K562 (cell line): Measurements from ENCODE around the gene ZFP36. TPM values are rescaled to one million over a fixed set of nuclear protein-coding genes. Genes with fewer than 3 reads are reported as not detected.

Experiments
- DNMT1 ChIP-seq: fragments of 450-650 bp; IDR thresholded peaks from 2 replicates; pipeline ENCODE4 v1.6.1; 2016; ENCODE audit warnings: antibody characterized with exemption, mild to moderate bottlenecking
- FOSL1 ChIP-seq: fragments of 200-800 bp; sonication (Bioruptor generic); conservative IDR thresholded peaks from 2 replicates; pipeline ENCODE4 v1.6.1; 2016; ENCODE audit warnings: missing genetic modification characterization, missing compliant biosample characterization
- HDAC1 ChIP-seq, 2 experiments: fragments of 450-650 bp; IDR thresholded peaks; 2 replicates each; pipeline ENCODE4 v1.6.1; 2016 to 2017; ENCODE audit warnings: inconsistent platforms in 1 of 2, mild to moderate bottlenecking in 1 of 2, moderate library complexity in 1 of 2
- KDM2B ChIP-seq: fragments of 250-450 bp; sonication (Bioruptor Pico); IDR thresholded peaks from 2 replicates; pipeline ENCODE4 v1.8.0; 2021; ENCODE audit warnings: mild to moderate bottlenecking, moderate library complexity
- LARP7 ChIP-seq: fragments of 450-650 bp; IDR thresholded peaks from 2 replicates; pipeline ENCODE4 v1.6.1; 2016
- MAFG ChIP-seq: fragments of 450-650 bp; conservative IDR thresholded peaks from 2 replicates; pipeline ENCODE4 v1.6.1; 2016; ENCODE audit warnings: missing genetic modification characterization, missing compliant biosample characterization
- NRF1 ChIP-seq, 2 experiments: fragments of 450-650 bp; IDR thresholded peaks in 1 of 2; conservative IDR thresholded peaks in 1 of 2; 2 replicates each; pipeline ENCODE4 v1.6.1; 2014; ENCODE audit warnings: mild to moderate bottlenecking in 2 of 2
- PHF20 ChIP-seq: fragments of 450-650 bp; IDR thresholded peaks from 2 replicates; pipeline ENCODE4 v1.6.1; 2018; ENCODE audit not compliant: partially characterized antibody
- POU5F1 ChIP-seq: fragments of 150-350 bp; IDR thresholded peaks from 2 replicates; pipeline ENCODE4 v1.6.1; 2014; ENCODE audit warnings: borderline replicate concordance, low read length, low read depth, mild to moderate bottlenecking; ENCODE audit not compliant: partially characterized antibody
- SMAD3 ChIP-seq: fragments of 450-650 bp; formaldehyde crosslinking; conservative IDR thresholded peaks from 2 replicates; pipeline ENCODE4 v1.4.0; 2020; ENCODE audit warnings: mild to moderate bottlenecking
- ZC3H4 ChIP-seq: sonication (generic); formaldehyde crosslinking; IDR thresholded peaks from 2 replicates; pipeline ENCODE4 v1.9.0; 2021; ENCODE audit warnings: missing genetic modification reagents, borderline replicate concordance
- ZNF395 ChIP-seq: fragments of 200-800 bp; sonication (Bioruptor generic); IDR thresholded peaks from 2 replicates; pipeline ENCODE4 v1.6.1; 2017; ENCODE audit warnings: missing genetic modification characterization, missing compliant biosample characterization
- ZNF586 ChIP-seq: fragments of 450-650 bp; formaldehyde crosslinking; conservative IDR thresholded peaks from 2 replicates; pipeline ENCODE4 v1.4.0; 2020; ENCODE audit warnings: mild to moderate bottlenecking, moderate library complexity
- ZNF644 ChIP-seq: fragments of 200-800 bp; sonication (Bioruptor generic); IDR thresholded peaks from 2 replicates; pipeline ENCODE4 v1.6.1; 2016; ENCODE audit warnings: low read depth, missing genetic modification characterization, missing compliant biosample characterization
- polyA plus RNA-seq, 8 experiments: library from polyadenylated mRNA; depleted of rRNA in 4 of 8; stranded (reverse) in 5 of 8; unstranded in 3 of 8; fragments of >200 nt; fragmentation: Nextera tagmentation in 2 of 8; fragmentation: Illumina TruSeq in 1 of 8; extraction: Ambion mirVana in 2 of 8; extraction: Trizol in 1 of 8; gene quantifications; 2 replicates each; pipeline versions ENCODE4 v1.2.1 to v1.2.3, GENCODE V29; 2011 to 2014; ENCODE audit warnings: inconsistent platforms in 1 of 8, missing spikeins in 1 of 8
- total RNA-seq, 7 experiments: library from RNA; depleted of rRNA in 6 of 7; stranded (reverse); fragments of >200 nt in 6 of 7; fragmentation: Illumina TruSeq in 2 of 7; extraction: Trizol in 2 of 7; gene quantifications; 2 replicates each; pipeline versions ENCODE4 v1.2.1 to v1.2.3, GENCODE V29; 2011 to 2021; ENCODE audit warnings: low replicate concordance in 1 of 7
- TF ChIP-seq, protein P1 (sequence below): fragments of 450-650 bp; IDR thresholded peaks from 2 replicates; pipeline ENCODE4 v1.6.1; 2016; ENCODE audit warnings: low read depth
- TF ChIP-seq, protein P2 (sequence below): fragments of 250-450 bp; sonication (Bioruptor Pico); IDR thresholded peaks from 2 replicates; pipeline ENCODE4 v1.8.0; 2021; ENCODE audit warnings: mild to moderate bottlenecking, moderate library complexity

The ZFP36 gene
- total and polyA plus RNA-seq, 9 of the 15 experiments (the other 6 are each of a cell fraction or from before 2014, with no cell fraction given), result 1.0 to 20.1 (median 3.5) TPM

DNA sequence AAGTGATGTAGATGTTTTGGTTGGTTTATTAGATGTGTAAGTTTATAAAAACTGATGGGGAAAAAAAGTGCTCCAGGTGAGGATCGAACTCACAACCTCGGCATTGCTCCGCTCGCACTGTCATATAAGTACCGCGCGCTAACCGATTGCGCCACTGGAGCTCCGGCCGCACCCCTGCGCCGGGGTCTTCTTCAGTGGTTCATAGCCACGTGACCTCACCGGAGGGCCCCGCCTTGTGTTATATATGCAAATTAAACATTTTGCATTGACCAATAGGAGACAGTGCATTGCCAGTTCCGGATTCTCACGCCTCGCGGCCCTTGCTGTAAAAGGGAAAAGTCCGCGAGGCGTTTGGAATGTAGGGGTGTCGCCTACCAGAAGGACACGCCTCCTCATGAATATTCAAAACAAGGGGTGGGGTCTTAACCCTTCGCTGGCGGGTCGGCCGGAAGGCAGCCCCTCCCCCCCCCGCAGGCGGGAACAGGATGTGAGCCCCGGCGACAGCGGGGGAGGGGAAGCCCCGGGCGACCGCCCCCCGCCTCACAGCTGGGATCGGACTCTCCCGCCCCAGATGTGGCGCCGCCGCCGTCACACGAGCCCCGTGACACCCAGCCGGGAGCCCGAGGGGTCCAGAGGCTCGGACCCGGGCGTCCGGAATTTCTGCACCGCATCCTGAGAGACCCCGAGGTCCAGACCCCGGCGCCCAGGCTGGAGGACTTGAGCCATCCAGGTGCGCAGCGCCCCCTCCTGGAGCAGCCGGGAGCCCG is 5.6 kb downstream of the ZFP36 start, which contains the start of gene PLEKHG2 (continued):
- TF ChIP-seq NRF1 (conservative IDR thresholded peaks at IDR 0.05 in 1 of 2, IDR thresholded peaks at IDR 0.05 in 1 of 2) (peak; percentile 48 to 60), ZNF395 (CRISPR knock-in tag) (no peak; the same call in 1 of the 2 replicates), LARP7 (no peak), HDAC1 (IDR thresholded peaks at IDR 0.05) (peak; percentile 73 to 91), ZNF644 (tag) (peak; percentile 87; the same call in 1 of the 2 replicates), ZC3H4 (CRISPR knock-in tag) (no peak), ZNF586 (CRISPR knock-in tag) (no peak), DNMT1 (no peak), POU5F1 (no peak), PHF20 (peak; percentile 67), FOSL1 (peak; percentile 79), SMAD3 (peak; percentile 64; the same call in 1 of the 2 replicates), MAFG (tag) (no peak), KDM2B (CRISPR knock-in tag) (0 out of 2 replicates have a peak, but pooled peaks have one; percentile 14)
- TF ChIP-seq, protein P1, sequence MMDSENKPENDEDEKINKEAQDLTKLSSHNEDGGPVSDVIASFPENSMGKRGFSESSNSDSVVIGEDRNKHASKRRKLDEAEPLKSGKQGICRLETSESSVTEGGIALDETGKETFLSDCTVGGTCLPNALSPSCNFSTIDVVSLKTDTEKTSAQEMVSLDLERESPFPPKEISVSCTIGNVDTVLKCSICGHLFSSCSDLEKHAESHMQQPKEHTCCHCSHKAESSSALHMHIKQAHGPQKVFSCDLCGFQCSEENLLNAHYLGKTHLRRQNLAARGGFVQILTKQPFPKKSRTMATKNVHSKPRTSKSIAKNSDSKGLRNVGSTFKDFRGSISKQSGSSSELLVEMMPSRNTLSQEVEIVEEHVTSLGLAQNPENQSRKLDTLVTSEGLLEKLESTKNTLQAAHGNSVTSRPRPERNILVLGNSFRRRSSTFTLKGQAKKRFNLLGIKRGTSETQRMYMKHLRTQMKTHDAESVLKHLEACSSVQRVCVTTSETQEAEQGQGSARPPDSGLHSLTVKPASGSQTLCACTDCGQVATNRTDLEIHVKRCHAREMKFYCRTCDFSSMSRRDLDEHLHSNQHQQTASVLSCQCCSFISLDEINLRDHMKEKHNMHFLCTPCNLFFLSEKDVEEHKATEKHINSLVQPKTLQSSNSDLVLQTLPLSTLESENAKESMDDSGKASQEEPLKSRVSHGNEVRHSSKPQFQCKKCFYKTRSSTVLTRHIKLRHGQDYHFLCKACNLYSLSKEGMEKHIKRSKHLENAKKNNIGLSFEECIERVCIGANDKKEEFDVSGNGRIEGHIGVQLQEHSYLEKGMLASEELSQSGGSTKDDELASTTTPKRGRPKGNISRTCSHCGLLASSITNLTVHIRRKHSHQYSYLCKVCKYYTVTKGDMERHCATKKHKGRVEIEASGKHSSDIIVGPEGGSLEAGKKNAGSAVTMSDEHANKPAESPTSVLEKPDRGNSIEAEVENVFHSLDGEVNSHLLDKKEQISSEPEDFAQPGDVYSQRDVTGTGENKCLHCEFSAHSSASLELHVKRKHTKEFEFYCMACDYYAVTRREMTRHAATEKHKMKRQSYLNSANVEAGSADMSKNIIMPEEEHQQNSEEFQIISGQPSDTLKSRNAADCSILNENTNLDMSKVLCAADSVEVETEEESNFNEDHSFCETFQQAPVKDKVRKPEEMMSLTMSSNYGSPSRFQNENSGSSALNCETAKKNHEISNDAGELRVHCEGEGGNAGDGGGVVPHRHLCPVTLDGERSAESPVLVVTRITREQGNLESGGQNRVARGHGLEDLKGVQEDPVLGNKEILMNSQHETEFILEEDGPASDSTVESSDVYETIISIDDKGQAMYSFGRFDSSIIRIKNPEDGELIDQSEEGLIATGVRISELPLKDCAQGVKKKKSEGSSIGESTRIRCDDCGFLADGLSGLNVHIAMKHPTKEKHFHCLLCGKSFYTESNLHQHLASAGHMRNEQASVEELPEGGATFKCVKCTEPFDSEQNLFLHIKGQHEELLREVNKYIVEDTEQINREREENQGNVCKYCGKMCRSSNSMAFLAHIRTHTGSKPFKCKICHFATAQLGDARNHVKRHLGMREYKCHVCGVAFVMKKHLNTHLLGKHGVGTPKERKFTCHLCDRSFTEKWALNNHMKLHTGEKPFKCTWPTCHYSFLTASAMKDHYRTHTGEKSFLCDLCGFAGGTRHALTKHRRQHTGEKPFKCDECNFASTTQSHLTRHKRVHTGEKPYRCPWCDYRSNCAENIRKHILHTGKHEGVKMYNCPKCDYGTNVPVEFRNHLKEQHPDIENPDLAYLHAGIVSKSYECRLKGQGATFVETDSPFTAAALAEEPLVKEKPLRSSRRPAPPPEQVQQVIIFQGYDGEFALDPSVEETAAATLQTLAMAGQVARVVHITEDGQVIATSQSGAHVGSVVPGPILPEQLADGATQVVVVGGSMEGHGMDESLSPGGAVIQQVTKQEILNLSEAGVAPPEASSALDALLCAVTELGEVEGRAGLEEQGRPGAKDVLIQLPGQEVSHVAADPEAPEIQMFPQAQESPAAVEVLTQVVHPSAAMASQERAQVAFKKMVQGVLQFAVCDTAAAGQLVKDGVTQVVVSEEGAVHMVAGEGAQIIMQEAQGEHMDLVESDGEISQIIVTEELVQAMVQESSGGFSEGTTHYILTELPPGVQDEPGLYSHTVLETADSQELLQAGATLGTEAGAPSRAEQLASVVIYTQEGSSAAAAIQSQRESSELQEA, result no peak
- TF ChIP-seq, protein P2, sequence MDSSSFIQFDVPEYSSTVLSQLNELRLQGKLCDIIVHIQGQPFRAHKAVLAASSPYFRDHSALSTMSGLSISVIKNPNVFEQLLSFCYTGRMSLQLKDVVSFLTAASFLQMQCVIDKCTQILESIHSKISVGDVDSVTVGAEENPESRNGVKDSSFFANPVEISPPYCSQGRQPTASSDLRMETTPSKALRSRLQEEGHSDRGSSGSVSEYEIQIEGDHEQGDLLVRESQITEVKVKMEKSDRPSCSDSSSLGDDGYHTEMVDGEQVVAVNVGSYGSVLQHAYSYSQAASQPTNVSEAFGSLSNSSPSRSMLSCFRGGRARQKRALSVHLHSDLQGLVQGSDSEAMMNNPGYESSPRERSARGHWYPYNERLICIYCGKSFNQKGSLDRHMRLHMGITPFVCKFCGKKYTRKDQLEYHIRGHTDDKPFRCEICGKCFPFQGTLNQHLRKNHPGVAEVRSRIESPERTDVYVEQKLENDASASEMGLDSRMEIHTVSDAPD (CRISPR knock-in tag), result no peak
